ENCODE data around the gene WDFY2. TPM values are rescaled to one million over a fixed set of nuclear protein-coding genes. Genes with fewer than 3 reads are reported as not detected.

WDFY2 gene
- total RNA-seq, 4 donors from 2014 or later: 12.9 to 23.2 (median 17.1) TPM

- H3K4me3 ChIP-seq: no peak overlapping the region
- peak overlapping the region in 1 of 4 donors; percentile 90 for H3K27ac ChIP-seq
- TF ChIP-seq CTCF (IDR thresholded peaks at IDR 0.05) (no peak), EP300 (IDR thresholded peaks at IDR 0.05) (no peak), POLR2A (IDR thresholded peaks at IDR 0.05) (no peak)
- H3K27me3 ChIP-seq: no peaks in the 10 kb centered on the region
- H3K4me1 ChIP-seq: peaks cover 0 to 51% (median 4%) of the 10 kb centered on the region in 4 donors
- peaks cover 0 to 30% (median 0%) of the 10 kb centered on the region in 3 donors for H3K36me3 ChIP-seq
- no peak for DNase-seq (ENCODE audit: low spot score in 2 of 2)
- 87 to 91% methylated on average over 3 of the region's 3 CpGs for WGBS, 2 donors
- H3K9me3 ChIP-seq: no peaks in the 10 kb centered on the region
These were observed 153.3 kb downstream of the WDFY2 start for GRCh38 chr13:51737609-51738008.

GRCh38 chr13:51738226-51738905 lies 154.1 kb downstream of the WDFY2 start:
- H3K27ac ChIP-seq: peak overlapping the region; percentile 32 to 90 (median 74)
- no peaks in the 10 kb centered on the region for H3K9me3 ChIP-seq
- WGBS, 2 donors: 91 to 97% methylated on average over 2 of the region's 2 CpGs
- DNase-seq (ENCODE audit: low spot score in 2 of 2): no peak
- H3K4me1 ChIP-seq: peaks cover 0 to 49% (median 4%) of the 10 kb centered on the region in 4 donors
- H3K27me3 ChIP-seq: no peaks in the 10 kb centered on the region
- no peak overlapping the region for H3K4me3 ChIP-seq
- TF ChIP-seq CTCF (IDR thresholded peaks at IDR 0.05): no peak
- TF ChIP-seq EP300 (IDR thresholded peaks at IDR 0.05): no peak
- no peak for TF ChIP-seq POLR2A (IDR thresholded peaks at IDR 0.05)
- peaks cover 0 to 30% (median 0%) of the 10 kb centered on the region in 3 donors for H3K36me3 ChIP-seq

- H3K36me3 ChIP-seq: peaks cover 0 to 30% (median 0%) of the 10 kb centered on the region in 3 donors
- H3K9me3 ChIP-seq: no peaks in the 10 kb centered on the region
- peaks cover 0 to 42% (median 4%) of the 10 kb centered on the region in 4 donors for H3K4me1 ChIP-seq
- no peak overlapping the region for H3K4me3 ChIP-seq
- H3K27me3 ChIP-seq: no peaks in the 10 kb centered on the region
- 85 to 91% methylated on average over 6 of the region's 6 CpGs for WGBS, 2 donors
- no peak for DNase-seq (ENCODE audit: low spot score in 2 of 2)
- peak overlapping the region; percentile 63 to 90 (median 79) for H3K27ac ChIP-seq
- TF ChIP-seq POLR2A (IDR thresholded peaks at IDR 0.05) (no peak), EP300 (IDR thresholded peaks at IDR 0.05) (peak in 1 of 2 donors; percentile 19)
These were observed 154.9 kb downstream of the WDFY2 start for GRCh38 chr13:51739027-51739764.

DNA sequence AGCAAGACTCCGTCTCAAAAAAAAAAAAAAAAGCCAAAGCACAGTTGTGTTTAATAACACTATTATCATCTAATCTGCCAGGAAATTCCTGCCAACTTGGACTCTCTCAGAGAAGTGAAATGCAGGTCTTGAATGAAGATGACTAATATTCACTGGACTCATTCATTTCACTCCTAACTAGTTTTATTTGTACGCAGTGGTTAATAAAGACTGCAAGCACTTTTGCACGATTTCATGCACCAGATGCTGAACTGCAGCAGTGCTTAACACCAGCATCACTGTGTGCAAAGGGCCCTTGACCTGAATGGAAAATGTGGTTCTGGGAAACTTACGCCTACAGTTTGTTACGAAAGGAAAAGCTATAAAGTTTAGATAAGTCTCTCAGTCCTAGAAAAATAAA lies 156.4 kb downstream of the WDFY2 start:
- peak overlapping the region in 3 of 4 donors; percentile 60 to 90 (median 85) for H3K27ac ChIP-seq
- no peaks in the 10 kb centered on the region for H3K9me3 ChIP-seq
- peaks cover 0 to 30% (median 0%) of the 10 kb centered on the region in 3 donors for H3K36me3 ChIP-seq
- TF ChIP-seq POLR2A (IDR thresholded peaks at IDR 0.05) (no peak), EP300 (IDR thresholded peaks at IDR 0.05) (no peak), CTCF (IDR thresholded peaks at IDR 0.05) (no peak)
- H3K27me3 ChIP-seq: no peaks in the 10 kb centered on the region
- peaks cover 0 to 32% (median 4%) of the 10 kb centered on the region in 4 donors for H3K4me1 ChIP-seq
- WGBS, 2 donors: 53 to 54% methylated on average over 5 of the region's 5 CpGs
- DNase-seq (ENCODE audit: low spot score in 2 of 2): no peak
- H3K4me3 ChIP-seq: no peak overlapping the region

DNA sequence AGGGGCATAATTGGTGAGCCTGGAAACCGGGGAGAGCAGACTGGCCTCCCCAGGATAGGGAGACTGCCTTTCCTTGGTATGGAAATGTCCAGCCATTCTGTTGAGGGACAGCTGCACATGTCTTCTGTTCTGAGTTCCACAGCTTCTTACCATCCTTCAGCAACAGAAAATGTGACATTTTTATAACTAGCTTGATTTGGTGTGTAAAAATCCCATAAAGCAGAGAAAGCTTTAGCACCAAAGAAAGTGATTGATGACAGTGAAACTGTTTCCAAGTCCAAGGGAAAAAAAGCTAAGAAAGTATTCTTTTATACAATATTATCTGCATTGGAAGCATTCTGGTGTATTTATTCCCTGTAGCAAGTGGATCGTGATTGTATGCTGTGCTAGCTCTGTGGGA lies 157.8 kb downstream of the WDFY2 start:
- H3K4me1 ChIP-seq: peaks cover 0 to 32% (median 4%) of the 10 kb centered on the region in 4 donors
- H3K36me3 ChIP-seq: peaks cover 0 to 34% (median 0%) of the 10 kb centered on the region in 3 donors
- 86% methylated on average over 2 of the region's 2 CpGs for WGBS, 2 donors
- no peak for DNase-seq (ENCODE audit: low spot score in 2 of 2)
- H3K27ac ChIP-seq: peak overlapping the region in 2 of 4 donors; percentile 68 to 90
- no peaks in the 10 kb centered on the region for H3K27me3 ChIP-seq
- no peaks in the 10 kb centered on the region for H3K9me3 ChIP-seq
- H3K4me3 ChIP-seq: no peak overlapping the region
- no peak for TF ChIP-seq CTCF (IDR thresholded peaks at IDR 0.05)
- TF ChIP-seq POLR2A (IDR thresholded peaks at IDR 0.05): no peak
- no peak for TF ChIP-seq EP300 (IDR thresholded peaks at IDR 0.05)

All from tibial nerve (tissue), 4 donors.